Thyroid gland (tissue), 4 donors: ENCODE results near the gene AP3D1.

Experiments used
- POLR2A ChIP-seq, 2 donors: fragments of 450-650 bp; IDR thresholded peaks; one replicate each; pipeline ENCODE4 v1.6.1; 2017; ENCODE audit warnings: antibody characterized with exemption in 2 of 2, mild to moderate bottlenecking in 2 of 2, moderate library complexity in 1 of 2
- TF ChIP-seq, protein P1 (sequence below), 6 experiments: fragments of 200-600 bp in 3 of 6; fragments of 450-650 bp in 3 of 6; sonication (generic) in 3 of 6; IDR thresholded peaks; one replicate each; pipeline ENCODE4 v1.5.1; 2016 to 2019; ENCODE audit warnings: antibody characterized with exemption in 6 of 6, mild to moderate bottlenecking in 2 of 6, inconsistent platforms in 1 of 6, moderate library complexity in 1 of 6

DNA sequence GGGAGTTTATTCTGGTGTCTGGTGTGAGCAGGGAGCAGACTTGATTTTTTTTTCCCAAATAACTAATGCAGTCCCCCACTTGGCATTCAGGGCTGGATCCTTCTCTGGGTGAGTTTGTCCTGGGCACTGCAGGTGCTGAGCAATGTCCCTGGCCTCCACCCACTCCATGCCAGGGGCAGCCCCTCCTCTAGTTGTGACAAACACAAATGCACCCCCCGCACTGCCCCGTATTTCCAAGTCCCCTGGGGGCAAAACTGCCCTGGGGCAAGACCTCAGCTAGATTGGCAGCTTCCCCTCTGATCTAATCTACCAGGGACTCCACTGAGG lies 61.7 kb downstream of the AP3D1 start:
- TF ChIP-seq, protein P1, sequence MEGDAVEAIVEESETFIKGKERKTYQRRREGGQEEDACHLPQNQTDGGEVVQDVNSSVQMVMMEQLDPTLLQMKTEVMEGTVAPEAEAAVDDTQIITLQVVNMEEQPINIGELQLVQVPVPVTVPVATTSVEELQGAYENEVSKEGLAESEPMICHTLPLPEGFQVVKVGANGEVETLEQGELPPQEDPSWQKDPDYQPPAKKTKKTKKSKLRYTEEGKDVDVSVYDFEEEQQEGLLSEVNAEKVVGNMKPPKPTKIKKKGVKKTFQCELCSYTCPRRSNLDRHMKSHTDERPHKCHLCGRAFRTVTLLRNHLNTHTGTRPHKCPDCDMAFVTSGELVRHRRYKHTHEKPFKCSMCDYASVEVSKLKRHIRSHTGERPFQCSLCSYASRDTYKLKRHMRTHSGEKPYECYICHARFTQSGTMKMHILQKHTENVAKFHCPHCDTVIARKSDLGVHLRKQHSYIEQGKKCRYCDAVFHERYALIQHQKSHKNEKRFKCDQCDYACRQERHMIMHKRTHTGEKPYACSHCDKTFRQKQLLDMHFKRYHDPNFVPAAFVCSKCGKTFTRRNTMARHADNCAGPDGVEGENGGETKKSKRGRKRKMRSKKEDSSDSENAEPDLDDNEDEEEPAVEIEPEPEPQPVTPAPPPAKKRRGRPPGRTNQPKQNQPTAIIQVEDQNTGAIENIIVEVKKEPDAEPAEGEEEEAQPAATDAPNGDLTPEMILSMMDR (IDR thresholded peaks at IDR 0.05), result no peak
- no peak for TF ChIP-seq POLR2A (IDR thresholded peaks at IDR 0.05)
